ENCODE data around the gene SMIM7.
A peak's percentile ranks its signal among the peaks of the same experiment; 100 is the strongest.

SMIM7 gene

GRCh38 chr19:16620018-16620417 lies 39.9 kb downstream of the SMIM7 start:
- no peak for DNase-seq

GRCh38 chr19:16619457-16619856 lies 40.5 kb downstream of the SMIM7 start:
- no peak for DNase-seq

- DNase-seq = no peak
Measured at GRCh38 chr19:16618248-16618647, 41.7 kb downstream of the SMIM7 start.

GRCh38 chr19:16615808-16616207 lies 44.1 kb downstream of the SMIM7 start:
- no peak for DNase-seq

- no peak for DNase-seq
Measured at GRCh38 chr19:16614941-16615340, 45.0 kb downstream of the SMIM7 start.

GRCh38 chr19:16613841-16614240 lies 46.1 kb downstream of the SMIM7 start:
- no peak for DNase-seq

- peak; percentile 19 to 43 (median 34) for DNase-seq
Measured at GRCh38 chr19:16612636-16613035, 47.3 kb downstream of the SMIM7 start.

GRCh38 chr19:16611121-16611520 lies 48.8 kb downstream of the SMIM7 start:
- no peak for DNase-seq

- DNase-seq = no peak
Measured at GRCh38 chr19:16609511-16610200, 50.3 kb downstream of the SMIM7 start.

- peak; percentile 47 to 71 (median 68) for DNase-seq
Measured at GRCh38 chr19:16608290-16608739, 51.6 kb downstream of the SMIM7 start.

GRCh38 chr19:16607819-16608218 lies 52.1 kb downstream of the SMIM7 start:
- DNase-seq = no peak

GRCh38 chr19:16605553-16605994 lies 54.4 kb downstream of the SMIM7 start:
- DNase-seq = no peak

GRCh38 chr19:16605115-16605514 lies 54.8 kb downstream of the SMIM7 start:
- DNase-seq = no peak

GRCh38 chr19:16604615-16605014 lies 55.3 kb downstream of the SMIM7 start:
- no peak for DNase-seq

GRCh38 chr19:16603090-16603489 lies 56.9 kb downstream of the SMIM7 start:
- no peak for DNase-seq

GRCh38 chr19:16601378-16602052 lies 58.4 kb downstream of the SMIM7 start:
- no peak for DNase-seq

GRCh38 chr19:16600824-16601223 lies 59.1 kb downstream of the SMIM7 start:
- DNase-seq = no peak

GRCh38 chr19:16599655-16600346 lies 60.1 kb downstream of the SMIM7 start:
- no peak for DNase-seq

- DNase-seq = no peak
Measured at GRCh38 chr19:16598848-16599247, 61.1 kb downstream of the SMIM7 start.

- no peak for DNase-seq
Measured at GRCh38 chr19:16596399-16596798, 63.5 kb downstream of the SMIM7 start.
